HL-60 (cell line): ENCODE data around the gene WDR1.

Experiments used
- DNase-seq, 2 experiments: peaks; one replicate each; pipeline ENCODE4 v3.0.0-alpha.2; 2010 to 2020; ENCODE audit warnings: low read depth in 1 of 2, low spot score in 1 of 2
- H3K27ac ChIP-seq: fragments of 250-450 bp; sonication (Bioruptor Pico); replicated peaks from 2 replicates; pipeline ENCODE4 v1.5.1; 2020; ENCODE audit warnings: mild to moderate bottlenecking, moderate library complexity
- H3K27me3 ChIP-seq: fragments of 250-450 bp; sonication (Bioruptor Pico); 2 replicates; pipeline ENCODE4 v1.5.1; 2021; ENCODE audit warnings: mild to moderate bottlenecking, moderate library complexity; ENCODE audit not compliant: insufficient read depth, poor library complexity, severe bottlenecking
- H3K4me3 ChIP-seq: replicated peaks from 2 replicates; pipeline ENCODE4 v1.5.1; 2011; ENCODE audit warnings: mild to moderate bottlenecking, control low read depth, low read length; ENCODE audit not compliant: insufficient read depth
- GABPA ChIP-seq: IDR thresholded peaks from 2 replicates; pipeline ENCODE4 v1.6.1; 2012; ENCODE audit warnings: low read depth
- POLR2AphosphoS5 ChIP-seq: IDR thresholded peaks from 2 replicates; pipeline ENCODE4 v1.6.1; 2012; ENCODE audit warnings: low read depth
- SPI1 ChIP-seq: IDR thresholded peaks from 2 replicates; pipeline ENCODE4 v1.6.1; 2012; ENCODE audit warnings: low read depth, mild to moderate bottlenecking, borderline replicate concordance
- TF ChIP-seq, protein P1 (sequence below): IDR thresholded peaks from 2 replicates; pipeline ENCODE4 v1.6.1; 2012; ENCODE audit warnings: low read depth; ENCODE audit not compliant: insufficient replicate concordance
- TF ChIP-seq, protein P2 (sequence below): IDR thresholded peaks from one replicate; pipeline ENCODE4 v1.5.1; 2011; ENCODE audit warnings: low read length, control low read depth, inconsistent platforms; ENCODE audit not compliant: insufficient read depth

WDR1 gene

DNA sequence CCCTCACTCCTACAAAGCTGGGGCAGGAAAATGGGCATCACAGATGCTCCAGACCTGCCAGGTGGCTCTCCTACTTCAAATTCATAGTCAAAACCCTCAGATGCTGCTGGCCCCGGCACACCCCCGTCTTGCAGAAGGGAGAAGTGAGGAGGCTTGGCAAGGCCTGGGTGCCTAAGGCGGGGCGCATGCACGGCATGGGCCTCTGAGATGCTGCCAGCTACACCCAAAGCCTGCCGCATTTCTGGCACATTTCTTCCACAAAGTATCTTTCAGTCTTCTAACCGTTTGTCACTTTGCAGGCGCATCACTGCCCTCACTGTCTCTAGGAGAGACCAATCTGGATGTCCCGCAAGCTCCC is 19.6 kb downstream of the WDR1 start:
- no peak for DNase-seq
- TF ChIP-seq POLR2AphosphoS5 (no peak), SPI1 (no peak), GABPA (no peak)
- TF ChIP-seq, protein P1, sequence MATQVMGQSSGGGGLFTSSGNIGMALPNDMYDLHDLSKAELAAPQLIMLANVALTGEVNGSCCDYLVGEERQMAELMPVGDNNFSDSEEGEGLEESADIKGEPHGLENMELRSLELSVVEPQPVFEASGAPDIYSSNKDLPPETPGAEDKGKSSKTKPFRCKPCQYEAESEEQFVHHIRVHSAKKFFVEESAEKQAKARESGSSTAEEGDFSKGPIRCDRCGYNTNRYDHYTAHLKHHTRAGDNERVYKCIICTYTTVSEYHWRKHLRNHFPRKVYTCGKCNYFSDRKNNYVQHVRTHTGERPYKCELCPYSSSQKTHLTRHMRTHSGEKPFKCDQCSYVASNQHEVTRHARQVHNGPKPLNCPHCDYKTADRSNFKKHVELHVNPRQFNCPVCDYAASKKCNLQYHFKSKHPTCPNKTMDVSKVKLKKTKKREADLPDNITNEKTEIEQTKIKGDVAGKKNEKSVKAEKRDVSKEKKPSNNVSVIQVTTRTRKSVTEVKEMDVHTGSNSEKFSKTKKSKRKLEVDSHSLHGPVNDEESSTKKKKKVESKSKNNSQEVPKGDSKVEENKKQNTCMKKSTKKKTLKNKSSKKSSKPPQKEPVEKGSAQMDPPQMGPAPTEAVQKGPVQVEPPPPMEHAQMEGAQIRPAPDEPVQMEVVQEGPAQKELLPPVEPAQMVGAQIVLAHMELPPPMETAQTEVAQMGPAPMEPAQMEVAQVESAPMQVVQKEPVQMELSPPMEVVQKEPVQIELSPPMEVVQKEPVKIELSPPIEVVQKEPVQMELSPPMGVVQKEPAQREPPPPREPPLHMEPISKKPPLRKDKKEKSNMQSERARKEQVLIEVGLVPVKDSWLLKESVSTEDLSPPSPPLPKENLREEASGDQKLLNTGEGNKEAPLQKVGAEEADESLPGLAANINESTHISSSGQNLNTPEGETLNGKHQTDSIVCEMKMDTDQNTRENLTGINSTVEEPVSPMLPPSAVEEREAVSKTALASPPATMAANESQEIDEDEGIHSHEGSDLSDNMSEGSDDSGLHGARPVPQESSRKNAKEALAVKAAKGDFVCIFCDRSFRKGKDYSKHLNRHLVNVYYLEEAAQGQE, result no peak
- TF ChIP-seq, protein P2, sequence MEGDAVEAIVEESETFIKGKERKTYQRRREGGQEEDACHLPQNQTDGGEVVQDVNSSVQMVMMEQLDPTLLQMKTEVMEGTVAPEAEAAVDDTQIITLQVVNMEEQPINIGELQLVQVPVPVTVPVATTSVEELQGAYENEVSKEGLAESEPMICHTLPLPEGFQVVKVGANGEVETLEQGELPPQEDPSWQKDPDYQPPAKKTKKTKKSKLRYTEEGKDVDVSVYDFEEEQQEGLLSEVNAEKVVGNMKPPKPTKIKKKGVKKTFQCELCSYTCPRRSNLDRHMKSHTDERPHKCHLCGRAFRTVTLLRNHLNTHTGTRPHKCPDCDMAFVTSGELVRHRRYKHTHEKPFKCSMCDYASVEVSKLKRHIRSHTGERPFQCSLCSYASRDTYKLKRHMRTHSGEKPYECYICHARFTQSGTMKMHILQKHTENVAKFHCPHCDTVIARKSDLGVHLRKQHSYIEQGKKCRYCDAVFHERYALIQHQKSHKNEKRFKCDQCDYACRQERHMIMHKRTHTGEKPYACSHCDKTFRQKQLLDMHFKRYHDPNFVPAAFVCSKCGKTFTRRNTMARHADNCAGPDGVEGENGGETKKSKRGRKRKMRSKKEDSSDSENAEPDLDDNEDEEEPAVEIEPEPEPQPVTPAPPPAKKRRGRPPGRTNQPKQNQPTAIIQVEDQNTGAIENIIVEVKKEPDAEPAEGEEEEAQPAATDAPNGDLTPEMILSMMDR, result no peak
- no peak overlapping the region for H3K27ac ChIP-seq
- H3K27me3 ChIP-seq, result no peaks in the 10 kb centered on the region
- no peak overlapping the region for H3K4me3 ChIP-seq

DNA sequence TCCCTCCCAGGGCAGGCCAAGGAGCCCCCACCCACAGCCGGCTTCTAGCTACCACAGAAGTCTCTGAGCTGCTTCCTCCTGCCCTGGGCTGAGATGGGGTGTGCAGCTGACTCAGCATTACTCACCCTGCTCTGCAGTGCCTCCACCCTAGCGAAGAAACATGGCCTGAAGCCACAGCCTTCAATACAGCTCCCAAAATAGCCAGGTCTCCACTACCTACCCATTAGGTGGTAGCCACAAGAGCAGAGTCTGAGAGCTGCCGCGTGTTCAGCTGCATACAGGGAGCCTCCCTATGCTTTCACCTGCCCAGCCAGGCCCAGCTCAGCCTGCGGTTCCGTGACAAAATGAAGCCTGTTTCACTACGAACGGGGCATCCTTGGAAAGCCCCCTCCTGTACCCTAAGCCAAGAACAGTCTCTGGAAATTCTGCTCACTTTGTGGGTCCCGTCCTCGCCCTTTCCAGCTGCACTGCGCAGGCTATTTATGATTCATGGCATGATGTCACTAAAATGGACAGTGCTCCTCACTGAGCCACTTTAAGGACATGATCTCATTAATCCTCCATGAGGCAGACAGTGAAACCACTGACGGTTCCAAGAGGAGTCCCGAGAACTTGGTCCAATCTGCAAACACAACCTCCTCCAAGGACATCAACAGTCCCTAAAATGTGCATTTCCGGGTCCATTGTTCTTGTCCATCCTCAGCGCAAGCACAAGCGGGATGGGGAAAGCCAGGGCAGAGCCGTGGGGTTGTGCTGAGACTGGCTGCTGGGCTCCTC is 20.2 kb downstream of the WDR1 start:
- Histone ChIP-seq H3K4me3 (no peak overlapping the region), H3K27ac (0 out of 2 replicates have a peak overlapping the region, but pooled peaks have one; percentile 7), H3K27me3 (no peaks in the 10 kb centered on the region)
- DNase-seq, result peak in 1 of 2 experiments; percentile 64
- TF ChIP-seq POLR2AphosphoS5, result no peak
- TF ChIP-seq SPI1, result no peak
- no peak for TF ChIP-seq GABPA
- TF ChIP-seq, protein P1, result no peak
- TF ChIP-seq, protein P2, result no peak

DNA sequence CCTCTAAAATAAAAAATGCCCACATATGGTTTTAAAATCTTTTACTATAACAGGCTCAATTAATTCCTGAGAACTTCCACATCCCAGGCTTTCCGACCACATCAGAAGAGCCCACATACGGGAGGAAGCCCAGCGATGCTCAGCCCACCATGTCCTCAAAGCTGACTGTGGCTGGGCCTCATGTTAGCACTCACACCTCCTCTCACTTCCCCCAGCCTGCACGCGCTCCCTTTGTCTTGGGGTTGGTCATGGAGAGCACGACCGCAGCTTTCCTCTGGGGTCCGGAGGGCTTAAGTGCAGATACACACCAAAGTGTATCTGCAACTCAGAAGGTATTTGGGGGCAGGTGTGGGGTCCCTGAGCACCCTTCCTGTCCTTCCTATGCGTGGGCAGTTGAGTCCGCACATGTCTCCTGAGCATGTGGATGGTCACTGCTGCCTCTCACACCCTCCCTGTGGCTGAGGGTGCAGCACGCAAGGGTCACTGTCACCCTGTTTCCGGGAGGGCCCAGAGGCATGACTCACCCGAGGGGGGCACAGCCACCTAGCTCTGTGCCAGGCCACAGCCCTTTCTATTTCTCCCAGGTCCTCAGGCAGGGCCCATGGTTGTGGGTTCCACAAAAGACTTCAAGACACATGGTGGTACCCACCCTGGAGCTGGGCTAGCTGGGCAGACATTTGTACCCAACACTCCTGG is 21.2 kb downstream of the WDR1 start:
- Histone ChIP-seq H3K27me3 (no peaks in the 10 kb centered on the region), H3K4me3 (no peak overlapping the region), H3K27ac (no peak overlapping the region; the same call in 1 of the 2 replicates)
- DNase-seq, result no peak
- TF ChIP-seq GABPA (no peak), POLR2AphosphoS5 (no peak), SPI1 (no peak)
- TF ChIP-seq, protein P1, result no peak
- TF ChIP-seq, protein P2, result no peak
